Right atrium auricular region (tissue), 2 donors: Measurements from ENCODE around the gene TTLL11. TPM values are rescaled to one million over a fixed set of nuclear protein-coding genes. Genes with fewer than 3 reads are reported as not detected.

Experiments
- DNase-seq: peaks from one replicate; pipeline ENCODE4 v3.0.0-alpha.2; 2019; ENCODE audit warnings: low spot score
- H3K27ac ChIP-seq, 2 donors: fragments of 200-600 bp; sonication (generic); 1 replicate in 1 of 2; 2 replicates in 1 of 2; pipeline ENCODE4 v1.5.1; 2016 to 2019
- H3K27me3 ChIP-seq, 2 donors: fragments of 200-600 bp; sonication (generic); one replicate each; pipeline versions ENCODE4 v1.5.1 to v1.6.0; 2017 to 2019
- H3K36me3 ChIP-seq: fragments of 200-600 bp; sonication (generic); one replicate; pipeline ENCODE4 v1.5.1; 2016
- H3K4me1 ChIP-seq, 2 donors: fragments of 200-600 bp; sonication (generic); one replicate each; pipeline versions ENCODE4 v1.5.1 to v1.6.0; 2017 to 2019
- H3K4me3 ChIP-seq, 2 donors: fragments of 200-600 bp; sonication (generic); 1 replicate in 1 of 2; 2 replicates in 1 of 2; pipeline ENCODE4 v1.5.1; 2017 to 2019; ENCODE audit warnings: mild to moderate bottlenecking in 1 of 2, moderate library complexity in 1 of 2
- H3K9me3 ChIP-seq, 2 donors: fragments of 200-600 bp; sonication (generic); one replicate each; pipeline ENCODE4 v1.5.1; 2019
- total RNA-seq, 2 donors: library from RNA; depleted of rRNA; stranded (reverse); fragments of >200 nt; gene quantifications; one replicate each; pipeline ENCODE4 v1.1.0, GENCODE V29; 2016
- TF ChIP-seq, protein P1 (sequence below), 2 donors: fragments of 200-600 bp; sonication (generic); IDR thresholded peaks; one replicate each; pipeline ENCODE4 v1.5.1; 2019; ENCODE audit warnings: antibody characterized with exemption in 2 of 2

The TTLL11 gene
- total RNA-seq, 2 donors from 2014 or later: 5.9 to 7.8 TPM

DNA sequence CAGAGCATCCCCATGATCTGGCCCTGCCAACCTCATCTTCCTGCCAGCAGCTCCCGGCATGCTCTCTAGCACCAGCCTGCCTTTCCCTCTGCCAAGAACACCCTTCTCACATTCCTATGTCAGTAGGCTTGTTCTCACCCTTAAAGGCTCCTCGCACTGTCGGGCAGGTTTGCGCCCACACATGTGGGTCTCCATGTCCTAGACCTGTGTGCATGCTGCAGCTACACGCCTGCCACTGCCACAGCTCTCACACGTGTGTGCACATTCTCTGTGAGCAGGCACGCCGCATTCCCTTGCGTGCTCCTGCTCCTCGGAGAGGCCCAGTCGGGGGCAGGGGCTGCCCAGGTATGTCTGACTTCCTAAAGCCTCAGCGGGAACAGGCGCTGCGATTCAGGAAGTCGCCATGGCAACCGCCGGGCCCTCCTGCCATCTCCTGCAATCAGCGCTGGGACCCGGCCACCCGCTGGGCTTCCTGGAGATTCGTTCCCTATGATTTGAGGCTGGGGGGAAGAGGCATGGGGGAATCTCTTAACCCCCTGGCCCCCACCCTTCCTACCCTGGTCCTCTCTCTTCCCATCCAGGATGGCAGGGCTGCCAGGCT lies 38.4 kb upstream of the TTLL11 start:
- Histone ChIP-seq H3K4me1 (peaks cover 0 to 67% of the 10 kb centered on the region in 2 donors), H3K4me3 (no peak overlapping the region), H3K36me3 (no peaks in the 10 kb centered on the region), H3K27ac (no peak overlapping the region), H3K9me3 (no peaks in the 10 kb centered on the region), H3K27me3 (no peaks in the 10 kb centered on the region)
- DNase-seq: no peak
- TF ChIP-seq, protein P1, sequence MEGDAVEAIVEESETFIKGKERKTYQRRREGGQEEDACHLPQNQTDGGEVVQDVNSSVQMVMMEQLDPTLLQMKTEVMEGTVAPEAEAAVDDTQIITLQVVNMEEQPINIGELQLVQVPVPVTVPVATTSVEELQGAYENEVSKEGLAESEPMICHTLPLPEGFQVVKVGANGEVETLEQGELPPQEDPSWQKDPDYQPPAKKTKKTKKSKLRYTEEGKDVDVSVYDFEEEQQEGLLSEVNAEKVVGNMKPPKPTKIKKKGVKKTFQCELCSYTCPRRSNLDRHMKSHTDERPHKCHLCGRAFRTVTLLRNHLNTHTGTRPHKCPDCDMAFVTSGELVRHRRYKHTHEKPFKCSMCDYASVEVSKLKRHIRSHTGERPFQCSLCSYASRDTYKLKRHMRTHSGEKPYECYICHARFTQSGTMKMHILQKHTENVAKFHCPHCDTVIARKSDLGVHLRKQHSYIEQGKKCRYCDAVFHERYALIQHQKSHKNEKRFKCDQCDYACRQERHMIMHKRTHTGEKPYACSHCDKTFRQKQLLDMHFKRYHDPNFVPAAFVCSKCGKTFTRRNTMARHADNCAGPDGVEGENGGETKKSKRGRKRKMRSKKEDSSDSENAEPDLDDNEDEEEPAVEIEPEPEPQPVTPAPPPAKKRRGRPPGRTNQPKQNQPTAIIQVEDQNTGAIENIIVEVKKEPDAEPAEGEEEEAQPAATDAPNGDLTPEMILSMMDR (IDR thresholded peaks at IDR 0.05): no peak

GRCh38 chr9:122130837-122131236 lies 37.7 kb upstream of the TTLL11 start:
- TF ChIP-seq, protein P1 (IDR thresholded peaks at IDR 0.05): no peak
- H3K27ac ChIP-seq: no peak overlapping the region
- no peak overlapping the region for H3K4me3 ChIP-seq
- H3K36me3 ChIP-seq: no peaks in the 10 kb centered on the region
- H3K9me3 ChIP-seq: no peaks in the 10 kb centered on the region
- H3K27me3 ChIP-seq: no peaks in the 10 kb centered on the region
- no peak for DNase-seq
- peaks cover 0 to 73% of the 10 kb centered on the region in 2 donors for H3K4me1 ChIP-seq

DNA sequence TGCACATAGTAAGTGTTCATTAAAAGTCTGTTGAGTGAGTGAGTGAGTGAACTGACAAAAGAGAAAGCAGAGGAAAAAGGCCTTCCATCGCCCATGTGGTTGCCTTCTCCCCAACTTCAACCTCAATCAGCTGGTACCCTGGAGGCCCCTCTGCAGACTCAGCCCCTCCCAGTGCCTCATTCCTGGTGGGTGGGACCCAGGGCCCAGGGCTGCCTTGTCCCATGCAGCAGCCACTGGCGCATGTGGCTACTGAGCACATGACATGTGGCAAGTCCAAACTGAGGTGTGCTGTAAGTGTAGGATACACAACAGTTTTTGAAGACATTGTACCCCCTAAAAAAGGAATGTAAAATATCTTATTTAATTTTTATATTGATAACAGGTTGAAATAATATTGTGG lies 36.9 kb upstream of the TTLL11 start:
- DNase-seq: no peak
- TF ChIP-seq, protein P1 (IDR thresholded peaks at IDR 0.05): no peak
- H3K9me3 ChIP-seq: no peaks in the 10 kb centered on the region
- no peaks in the 10 kb centered on the region for H3K27me3 ChIP-seq
- peaks cover 0 to 79% of the 10 kb centered on the region in 2 donors for H3K4me1 ChIP-seq
- no peak overlapping the region for H3K4me3 ChIP-seq
- H3K36me3 ChIP-seq: no peaks in the 10 kb centered on the region
- no peak overlapping the region for H3K27ac ChIP-seq

DNA sequence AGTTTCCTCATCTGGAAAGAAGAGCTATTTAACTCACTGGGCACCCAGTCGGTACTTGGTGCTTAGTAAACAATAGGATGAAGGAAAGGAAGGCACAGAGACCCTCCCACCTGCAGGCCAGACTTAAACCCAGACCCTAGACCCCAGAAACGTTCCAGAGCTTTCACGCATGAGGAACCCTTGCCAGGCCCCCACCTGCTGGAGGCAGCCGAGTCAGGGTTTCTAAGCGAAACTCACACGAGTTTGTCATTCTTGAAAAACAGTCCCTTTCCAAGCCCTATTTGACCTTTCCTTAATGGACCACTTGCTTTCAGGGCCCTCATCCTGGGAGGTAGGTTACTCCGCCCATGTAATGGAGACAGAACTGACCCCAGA lies 35.8 kb upstream of the TTLL11 start:
- TF ChIP-seq, protein P1 (IDR thresholded peaks at IDR 0.05): no peak
- no peaks in the 10 kb centered on the region for H3K27me3 ChIP-seq
- H3K4me1 ChIP-seq: peaks cover 0 to 71% of the 10 kb centered on the region in 2 donors
- H3K4me3 ChIP-seq: no peak overlapping the region
- no peaks in the 10 kb centered on the region for H3K36me3 ChIP-seq
- peak overlapping the region in 1 of 2 donors; percentile 27 for H3K27ac ChIP-seq
- no peaks in the 10 kb centered on the region for H3K9me3 ChIP-seq
- no peak for DNase-seq

GRCh38 chr9:122128007-122128968 lies 35.2 kb upstream of the TTLL11 start:
- H3K9me3 ChIP-seq: no peaks in the 10 kb centered on the region
- no peak for DNase-seq
- peaks cover 0 to 64% of the 10 kb centered on the region in 2 donors for H3K4me1 ChIP-seq
- peak overlapping the region in 1 of 2 donors; percentile 27 for H3K27ac ChIP-seq
- TF ChIP-seq, protein P1 (IDR thresholded peaks at IDR 0.05): no peak
- no peak overlapping the region for H3K4me3 ChIP-seq
- H3K36me3 ChIP-seq: no peaks in the 10 kb centered on the region
- no peaks in the 10 kb centered on the region for H3K27me3 ChIP-seq
